Omental fat pad (tissue), 4 donors: ENCODE data around the gene SULT1A4. TPM values are rescaled to one million over a fixed set of nuclear protein-coding genes. Genes with fewer than 3 reads are reported as not detected.

ENCODE experiments used
- small RNA-seq: library from RNA; depleted of rRNA; stranded (forward); fragments of <200 nt; gene quantifications from one replicate; pipeline ENCODE3, GENCODE V24; 2016
- total RNA-seq, 4 donors: library from RNA; depleted of rRNA; stranded (reverse); fragments of >200 nt; gene quantifications; one replicate each; pipeline ENCODE4 v1.1.0, GENCODE V29; 2016

SULT1A4 gene
- total RNA-seq, 4 donors from 2014 or later, result 10.4 to 43.5 (median 27.6) TPM

Small RNAs within 50 kb of the gene (small RNA-seq; reads per million reads assigned to genes)
- not detected for gene AC133555.2

Other genes starting within 250 kb of the SULT1A4 start
- gene NPIPB11, start 53.2 kb upstream of the SULT1A4 start, total RNA-seq, result 1 to 10 TPM in 3 of 4 donors, under 1 TPM in 1; 0.46 to 4.9 (median 1.2) TPM
- gene BOLA2, start 5.6 kb upstream of the SULT1A4 start, total RNA-seq, result 10 to 100 TPM in 3 of 4 donors, 1 to 10 TPM in 1; 6.2 to 22.2 (median 12.9) TPM
- gene SLX1B, start 5.4 kb upstream of the SULT1A4 start, total RNA-seq, result 10 to 100 TPM; 13.1 to 26.6 (median 15.8) TPM
- gene NPIPB12, start 46.5 kb downstream of the SULT1A4 start, total RNA-seq, result 100 to 1,000 TPM in 2 of 4 donors, 10 to 100 TPM in 2; 37.7 to 155 (median 86.1) TPM
- gene SPN, start 203.3 kb downstream of the SULT1A4 start, total RNA-seq, result 1 to 10 TPM in 3 of 4 donors, under 1 TPM in 1; 0.46 to 4.4 (median 1.1) TPM
- gene QPRT, start 219.3 kb downstream of the SULT1A4 start, total RNA-seq, result 10 to 100 TPM in 2 of 4 donors, 1 to 10 TPM in 2; 6.1 to 27.1 (median 8.5) TPM